ENCODE data around the gene MCCC2. TPM values are rescaled to one million over a fixed set of nuclear protein-coding genes. Genes with fewer than 3 reads are reported as not detected.

The MCCC2 gene
- total and polyA plus RNA-seq, 12 donors: 24.0 to 135 (median 79.5) TPM

DNA sequence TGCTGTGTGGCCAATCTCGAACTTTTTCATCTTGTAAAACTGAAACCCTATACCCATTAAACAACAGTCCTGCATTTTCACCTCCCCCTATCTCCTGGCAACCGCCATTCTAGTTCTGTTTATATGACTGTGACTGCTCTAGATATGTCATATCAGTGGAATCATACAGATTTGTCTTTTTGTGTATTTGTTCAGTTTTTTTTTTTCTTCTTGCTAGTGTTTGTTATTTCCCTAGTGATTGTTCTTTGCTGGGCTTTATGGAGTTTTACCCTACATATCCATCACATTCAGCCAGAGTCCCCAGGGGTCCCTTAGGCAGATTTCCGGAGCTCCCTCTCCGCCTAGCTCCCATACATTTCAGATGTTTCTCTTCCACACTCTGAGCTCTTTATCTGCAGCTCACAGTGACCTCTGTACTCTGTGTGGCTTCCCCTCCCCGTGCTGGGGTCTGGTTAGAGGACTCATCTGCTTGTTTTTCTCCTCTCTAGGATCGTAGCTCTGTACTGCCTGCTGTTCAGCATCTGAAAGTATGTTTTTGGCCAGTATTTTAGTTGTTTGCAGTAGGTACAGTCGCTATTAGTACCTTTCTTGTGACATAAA is 106.8 kb downstream of the MCCC2 start:
- H3K4me3 ChIP-seq: no peak overlapping the region
- intact Hi-C loops (cut with DNase I): no loop called here
- no peaks in the 10 kb centered on the region for H3K9me3 ChIP-seq (replicated peaks in 1 of 3)
- TF ChIP-seq POLR2A (IDR thresholded peaks at IDR 0.05): no peak
- TF ChIP-seq CTCF (IDR thresholded peaks at IDR 0.05): no peak
- no peaks in the 10 kb centered on the region for H3K27me3 ChIP-seq
- 46 to 51% (median 47%) methylated on average over 7 of the region's 7 CpGs for WGBS, 4 donors
- no peaks in the 10 kb centered on the region for H3K4me1 ChIP-seq (replicated peaks in 1 of 2)
- H3K36me3 ChIP-seq (replicated peaks in 1 of 2): no peaks in the 10 kb centered on the region
- H3K27ac ChIP-seq: no peak overlapping the region
- no peak for DNase-seq

DNA sequence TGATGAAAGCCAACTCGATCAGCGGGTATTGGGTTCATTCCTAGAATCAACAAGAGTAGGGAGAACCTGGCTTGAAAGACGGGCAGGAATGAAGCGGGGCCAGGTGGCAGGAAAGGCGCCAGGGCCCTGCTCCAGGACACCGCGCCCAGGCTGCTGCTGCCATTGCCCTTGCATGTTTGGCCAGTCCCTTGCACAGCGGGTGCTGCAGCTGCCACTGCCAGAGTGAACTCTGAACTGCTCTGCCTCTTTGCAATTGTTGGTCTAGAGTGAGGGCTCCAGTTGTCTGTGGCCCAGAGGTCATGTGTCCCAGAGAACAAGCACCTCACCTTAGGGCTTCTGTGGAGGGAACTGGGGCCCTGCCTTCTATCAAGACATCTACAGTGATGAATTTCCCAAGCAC is 107.9 kb downstream of the MCCC2 start:
- Histone ChIP-seq H3K4me1 (replicated peaks in 1 of 2) (no peaks in the 10 kb centered on the region), H3K4me3 (no peak overlapping the region), H3K36me3 (replicated peaks in 1 of 2) (no peaks in the 10 kb centered on the region), H3K27ac (no peak overlapping the region), H3K9me3 (replicated peaks in 1 of 3) (no peaks in the 10 kb centered on the region), H3K27me3 (no peaks in the 10 kb centered on the region)
- intact Hi-C loops (cut with DNase I): no loop called here
- WGBS, 4 donors: 93 to 97% (median 96%) methylated on average over 6 to 8 of the region's 8 CpGs
- DNase-seq: no peak
- no peak for TF ChIP-seq CTCF (IDR thresholded peaks at IDR 0.05)
- no peak for TF ChIP-seq POLR2A (IDR thresholded peaks at IDR 0.05)

GRCh38 chr5:71695595-71695994 is 108.5 kb downstream of the MCCC2 start:
- Histone ChIP-seq H3K27me3 (no peaks in the 10 kb centered on the region), H3K36me3 (replicated peaks in 1 of 2) (no peaks in the 10 kb centered on the region), H3K4me3 (no peak overlapping the region), H3K27ac (no peak overlapping the region), H3K9me3 (replicated peaks in 1 of 3) (no peaks in the 10 kb centered on the region), H3K4me1 (replicated peaks in 1 of 2) (no peaks in the 10 kb centered on the region)
- no peak for DNase-seq
- TF ChIP-seq POLR2A (IDR thresholded peaks at IDR 0.05): no peak
- TF ChIP-seq CTCF (IDR thresholded peaks at IDR 0.05): no peak
- intact Hi-C loops (cut with DNase I): no loop called here

- 48 to 56% (median 53%) methylated on average over 11 to 14 of the region's 14 CpGs for WGBS, 4 donors
- Histone ChIP-seq H3K36me3 (replicated peaks in 1 of 2) (no peaks in the 10 kb centered on the region), H3K27ac (no peak overlapping the region), H3K9me3 (replicated peaks in 1 of 3) (no peaks in the 10 kb centered on the region), H3K27me3 (no peaks in the 10 kb centered on the region), H3K4me3 (no peak overlapping the region), H3K4me1 (replicated peaks in 1 of 2) (no peaks in the 10 kb centered on the region)
- TF ChIP-seq CTCF (IDR thresholded peaks at IDR 0.05) (peak in 4 of 6 experiments; percentile 8 to 39 (median 18)), POLR2A (IDR thresholded peaks at IDR 0.05) (no peak)
- no peak for DNase-seq
- intact Hi-C loops (cut with DNase I): no loop called here
Measured at GRCh38 chr5:71697967-71698366, 110.8 kb downstream of the MCCC2 start.
